Suppressor macrophage treated with lipopolysaccharide for 1 hour (primary cell): ENCODE results near the gene PTPRO.

ENCODE experiments used
- DNase-seq, 3 donors: peaks; one replicate each; pipeline ENCODE4 v3.0.0-alpha.2; 2020 to 2022

PTPRO gene

GRCh38 chr12:15530361-15530760, 208.1 kb downstream of the PTPRO start:
- DNase-seq, result no peak

- DNase-seq, result peak; percentile 80 to 86 (median 85)
Observed at GRCh38 chr12:15532364-15532977, 210.2 kb downstream of the PTPRO start.

GRCh38 chr12:15534322-15534721, 212.0 kb downstream of the PTPRO start:
- peak; percentile 76 to 83 (median 76) for DNase-seq

GRCh38 chr12:15534874-15535273, 212.6 kb downstream of the PTPRO start:
- peak; percentile 79 to 91 (median 89) for DNase-seq

- peak in 1 of 3 donors; percentile 13 for DNase-seq
Observed at GRCh38 chr12:15535352-15535781, 213.1 kb downstream of the PTPRO start.

- DNase-seq, result no peak
Observed at GRCh38 chr12:15536446-15536845, 214.1 kb downstream of the PTPRO start.

GRCh38 chr12:15538881-15539280, 216.6 kb downstream of the PTPRO start:
- no peak for DNase-seq

- no peak for DNase-seq
Observed at GRCh38 chr12:15540005-15540404, 217.7 kb downstream of the PTPRO start.

- no peak for DNase-seq
Observed at GRCh38 chr12:15540469-15540872, 218.2 kb downstream of the PTPRO start.

GRCh38 chr12:15541996-15542631, 219.8 kb downstream of the PTPRO start:
- no peak for DNase-seq

- DNase-seq, result no peak
Observed at GRCh38 chr12:15543347-15543746, 221.0 kb downstream of the PTPRO start.

- DNase-seq, result peak; percentile 57 to 85 (median 80)
Observed at GRCh38 chr12:15544589-15544988, 222.3 kb downstream of the PTPRO start.

- DNase-seq, result peak; percentile 59 to 86 (median 80)
Observed at GRCh38 chr12:15545334-15545733, 223.0 kb downstream of the PTPRO start.

- peak; percentile 54 to 92 (median 90) for DNase-seq
Observed at GRCh38 chr12:15546102-15546701, 223.9 kb downstream of the PTPRO start.

GRCh38 chr12:15547063-15547462, 224.8 kb downstream of the PTPRO start:
- DNase-seq, result no peak

- DNase-seq, result peak; percentile 53 to 76 (median 73)
Observed at GRCh38 chr12:15547691-15548090, 225.4 kb downstream of the PTPRO start.

GRCh38 chr12:15550793-15551192, 228.5 kb downstream of the PTPRO start:
- DNase-seq, result no peak

GRCh38 chr12:15555446-15555845, 233.1 kb downstream of the PTPRO start:
- no peak for DNase-seq

GRCh38 chr12:15556411-15557102, 234.2 kb downstream of the PTPRO start:
- DNase-seq, result no peak

GRCh38 chr12:15558915-15559528, 236.7 kb downstream of the PTPRO start:
- DNase-seq, result peak in 1 of 3 donors; percentile 20

- DNase-seq, result no peak
Observed at GRCh38 chr12:15561396-15561795, 239.1 kb downstream of the PTPRO start.

GRCh38 chr12:15562263-15562662, 240.0 kb downstream of the PTPRO start:
- no peak for DNase-seq

GRCh38 chr12:15563663-15564062, 241.4 kb downstream of the PTPRO start:
- DNase-seq, result peak; percentile 80 to 92 (median 89)
